ENCODE data around the gene MSH3.
A peak's percentile ranks its signal among the peaks of the same experiment; 100 is the strongest.
"Not testable (repeated sequence)": the region's sequence is repeated elsewhere in the genome, so short reads cannot be mapped to it uniquely, and the experiment has no call there.

Gene MSH3

DNA sequence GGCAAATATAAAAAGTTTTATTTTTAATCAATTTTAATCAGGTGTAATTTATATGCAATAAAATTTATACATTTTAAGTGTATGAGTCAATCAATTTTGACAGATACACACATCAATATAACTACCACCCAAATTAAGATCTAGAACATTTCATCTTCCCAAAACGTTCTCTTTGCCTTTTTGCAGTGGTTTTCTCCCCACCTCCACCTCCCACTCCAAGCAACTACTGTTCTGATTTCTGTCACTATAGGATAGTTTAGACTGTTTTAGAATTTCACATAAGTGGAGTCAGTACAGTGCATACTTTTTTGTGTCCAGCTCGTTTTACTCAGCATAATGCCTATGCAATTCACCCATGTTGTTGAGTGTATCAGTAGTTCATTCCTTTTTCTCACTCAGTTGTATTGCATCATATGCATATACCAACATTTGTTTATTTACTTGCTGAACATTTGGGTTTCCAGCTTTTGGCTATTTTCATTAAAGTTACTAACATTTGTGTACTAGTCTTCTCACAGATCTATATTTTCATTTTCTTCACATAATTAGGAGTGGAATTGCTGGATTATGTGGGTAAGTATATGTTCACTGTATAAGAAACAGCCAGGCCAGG is 52.5 kb downstream of the MSH3 start:
- no peak for DNase-seq (ENCODE audit: low spot score)

DNA sequence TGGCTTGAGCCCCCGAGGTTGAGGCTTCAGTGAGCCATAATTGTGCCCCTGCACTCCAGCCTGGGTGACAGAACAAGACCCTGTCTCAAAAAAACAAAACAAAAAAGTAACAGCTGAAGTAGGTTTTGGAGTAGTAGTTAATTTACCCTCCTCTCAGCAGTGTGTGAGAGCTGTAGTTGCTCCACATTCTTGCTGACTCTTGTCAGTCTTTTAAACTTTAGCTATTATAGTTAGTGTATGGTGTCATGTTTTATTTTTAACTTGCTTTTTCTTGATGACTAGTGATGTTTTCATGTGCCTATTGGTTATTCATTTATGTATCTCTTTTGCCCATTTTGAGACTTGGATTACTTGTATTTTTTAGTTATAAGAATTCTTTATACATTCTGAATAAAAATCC is 53.2 kb downstream of the MSH3 start:
- no peak for DNase-seq (ENCODE audit: low spot score)

DNA sequence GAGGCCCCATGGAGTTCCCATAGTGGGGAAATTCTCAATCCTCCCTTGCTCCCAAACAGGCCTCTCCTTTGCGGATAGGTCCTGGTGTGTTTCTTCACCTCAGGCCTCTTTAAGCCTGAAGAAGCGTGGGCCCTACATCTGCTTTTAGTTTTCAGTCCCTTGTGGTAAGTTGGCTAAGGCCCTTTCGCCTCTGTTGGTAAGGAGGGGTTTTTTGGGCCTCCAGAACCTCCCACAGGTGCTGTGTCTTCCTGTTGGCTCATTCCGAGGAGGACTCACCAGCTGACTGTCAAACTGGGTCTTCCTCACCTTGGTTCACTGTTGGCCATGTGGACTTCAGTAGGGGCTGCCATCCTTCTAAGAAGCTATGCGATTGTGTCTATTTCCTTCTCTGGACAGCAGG is 56.8 kb downstream of the MSH3 start:
- no peak for DNase-seq (ENCODE audit: low spot score)

DNA sequence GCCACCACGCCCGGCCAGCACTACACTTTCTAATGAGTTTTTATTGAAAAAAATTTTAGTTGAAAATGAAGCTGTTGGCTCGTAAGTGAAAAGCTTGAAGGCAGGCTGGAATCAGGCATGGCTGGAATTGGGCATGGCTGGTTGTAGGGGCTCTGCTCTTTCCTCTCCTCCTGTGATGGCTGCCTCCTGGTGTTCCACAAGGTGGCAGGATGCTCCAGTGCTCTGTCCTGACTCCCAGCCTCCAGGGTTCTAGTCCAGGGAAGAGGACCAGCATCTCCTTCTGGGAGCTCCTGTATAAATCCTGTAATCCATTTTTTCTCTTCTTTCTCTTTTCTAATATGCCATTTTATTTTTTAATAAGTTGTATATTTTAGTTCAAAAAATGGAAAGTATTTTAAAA is 57.5 kb downstream of the MSH3 start:
- DNase-seq (ENCODE audit: low spot score), result no peak

DNA sequence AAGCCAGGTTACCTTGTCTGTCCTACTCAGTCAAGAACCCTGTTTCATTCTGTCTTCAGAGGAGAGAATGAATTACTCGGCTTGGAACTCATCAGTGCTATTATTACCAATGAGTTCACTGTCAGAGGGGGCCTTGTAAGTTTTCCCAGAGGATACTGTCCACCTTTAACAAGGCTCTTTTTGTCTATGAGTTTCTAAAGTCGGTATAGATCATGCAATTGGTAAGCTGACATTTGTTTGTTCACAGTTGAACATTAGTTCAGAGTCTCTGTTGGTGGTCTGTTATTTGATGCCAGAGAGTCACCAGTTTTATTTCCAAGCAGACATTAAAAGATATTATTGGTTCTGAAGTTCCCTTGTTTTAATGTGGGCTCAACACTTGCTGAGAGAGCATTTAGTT is 58.5 kb downstream of the MSH3 start:
- no peak for DNase-seq (ENCODE audit: low spot score)

DNA sequence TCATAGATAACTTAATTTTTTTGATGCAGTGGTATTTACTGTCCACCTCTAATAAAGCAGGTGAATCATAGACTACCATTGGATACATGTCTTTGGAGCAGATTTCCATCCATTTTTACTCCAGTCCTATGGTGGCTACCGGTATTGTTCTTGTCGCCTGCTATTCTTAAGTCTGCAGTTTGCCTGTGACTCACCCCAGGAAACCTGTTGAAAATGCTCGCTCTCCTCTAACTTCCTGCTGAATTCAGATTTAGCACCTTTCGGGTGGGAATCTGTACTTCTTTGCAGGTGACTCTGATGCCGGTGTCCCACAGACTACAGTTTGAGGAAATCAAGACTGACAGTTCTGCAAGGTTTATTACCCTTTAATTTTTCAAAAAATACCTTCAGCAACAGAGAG is 59.2 kb downstream of the MSH3 start:
- no peak for DNase-seq (ENCODE audit: low spot score)

DNA sequence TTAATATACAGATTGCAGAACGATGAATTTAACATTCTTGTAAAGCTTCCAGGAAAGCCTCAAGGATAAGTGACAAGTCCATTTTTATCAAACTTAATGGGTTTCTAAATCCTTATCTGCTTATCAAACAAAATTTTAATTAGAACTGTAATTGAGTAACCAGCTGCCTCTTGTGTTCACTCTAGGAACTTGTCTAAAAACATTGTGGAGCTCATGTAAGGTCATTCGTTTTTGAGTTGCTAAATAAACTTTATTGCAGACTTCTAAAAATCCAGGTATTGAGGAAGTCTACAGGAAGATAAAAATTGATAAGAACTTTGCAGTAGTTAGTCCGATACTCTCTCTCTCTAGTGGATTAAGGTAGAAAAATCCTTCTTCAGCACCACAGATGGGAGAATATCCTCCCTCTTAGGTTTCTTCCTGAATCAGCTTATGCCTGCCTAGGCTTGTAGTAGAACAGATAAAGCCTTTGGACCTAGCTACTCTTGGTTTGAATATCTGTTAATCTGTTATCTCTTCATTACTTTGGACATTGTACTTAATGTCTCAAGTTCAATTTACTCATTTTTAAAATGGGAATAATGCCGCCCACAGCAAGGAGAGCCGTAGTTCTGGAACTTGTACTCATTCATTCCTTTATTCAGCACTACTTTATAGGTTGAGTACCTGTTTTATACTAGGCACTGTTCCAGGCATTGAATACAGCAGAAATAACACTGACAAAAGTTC is 60.3 kb downstream of the MSH3 start:
- DNase-seq (ENCODE audit: low spot score), result no peak

DNA sequence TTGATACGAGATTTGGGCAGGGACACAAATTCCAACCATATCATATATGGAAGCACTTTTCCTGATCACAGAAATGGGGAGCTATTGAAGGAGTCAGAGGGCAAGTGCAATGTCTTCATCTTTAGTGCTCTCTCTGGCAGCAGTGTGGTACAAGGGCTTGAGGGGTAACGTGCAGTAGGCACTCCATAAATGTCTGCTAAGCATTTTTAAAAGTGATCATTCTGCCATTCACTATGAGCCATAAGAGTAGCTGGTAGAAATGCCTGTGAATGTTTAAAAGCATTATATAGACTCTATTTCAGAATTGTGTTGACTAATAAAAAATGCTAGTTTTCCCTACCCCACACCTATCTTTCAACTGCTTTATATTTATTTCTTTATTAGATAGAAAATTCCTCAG is 61.4 kb downstream of the MSH3 start:
- DNase-seq (ENCODE audit: low spot score), result no peak

DNA sequence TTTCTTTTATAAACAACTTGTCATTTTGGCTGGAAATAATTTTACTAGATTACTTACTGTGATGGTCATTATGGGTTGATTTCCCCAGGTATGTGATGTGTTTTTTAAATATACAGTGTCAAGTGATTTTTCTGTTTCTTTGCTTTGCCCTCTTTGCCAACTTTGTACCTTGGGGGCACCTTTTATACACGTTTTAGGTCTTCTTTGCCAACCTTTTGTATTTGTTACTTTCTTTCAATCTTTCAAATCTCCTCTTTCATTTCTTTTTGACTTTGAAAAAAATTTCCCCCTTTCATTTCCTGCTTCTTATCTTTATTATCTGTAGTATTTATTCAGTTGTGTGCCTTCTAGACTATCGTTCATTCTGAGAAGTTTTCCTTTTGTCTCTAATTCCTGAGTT is 65.7 kb downstream of the MSH3 start:
- DNase-seq (ENCODE audit: low spot score), result no peak

DNA sequence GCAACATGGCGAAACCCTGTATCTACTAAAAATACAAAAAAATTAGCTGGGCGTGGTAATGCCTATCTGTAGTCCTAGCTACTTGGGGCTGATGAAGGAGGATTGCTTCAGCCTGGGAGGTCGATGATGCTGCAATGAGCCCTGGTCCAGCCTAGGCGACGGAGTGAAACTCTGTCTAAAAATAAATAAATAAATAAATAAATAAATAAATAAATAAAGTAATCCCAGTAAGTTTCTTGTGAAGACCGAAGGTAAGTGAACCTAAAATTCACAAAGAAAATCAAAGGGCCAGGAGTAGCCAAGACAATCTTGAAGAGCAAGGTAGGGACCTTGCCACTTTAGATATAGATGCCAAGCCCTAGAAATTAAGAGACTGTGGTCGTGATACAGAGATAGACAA is 68.5 kb downstream of the MSH3 start:
- DNase-seq (ENCODE audit: low spot score), result no peak

DNA sequence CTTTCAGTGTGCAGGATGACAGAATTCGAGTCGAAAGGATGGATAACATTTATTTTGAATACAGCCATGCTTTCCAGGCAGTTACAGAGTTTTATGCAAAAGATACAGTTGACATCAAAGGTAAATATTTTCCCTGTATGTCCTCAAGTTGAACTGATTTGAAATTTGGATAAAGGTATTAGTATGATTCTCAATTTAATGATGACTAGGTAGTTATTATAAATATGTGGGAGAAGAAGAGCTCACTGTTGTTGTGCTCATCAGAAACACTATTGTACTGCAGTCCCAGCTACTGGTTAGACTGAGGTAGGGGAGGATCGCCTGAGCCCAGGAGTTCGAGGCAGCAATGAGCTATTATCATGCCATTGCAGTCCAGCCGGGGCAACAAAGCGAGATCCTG is 71.0 kb downstream of the MSH3 start:
- no peak for DNase-seq (ENCODE audit: low spot score)

DNA sequence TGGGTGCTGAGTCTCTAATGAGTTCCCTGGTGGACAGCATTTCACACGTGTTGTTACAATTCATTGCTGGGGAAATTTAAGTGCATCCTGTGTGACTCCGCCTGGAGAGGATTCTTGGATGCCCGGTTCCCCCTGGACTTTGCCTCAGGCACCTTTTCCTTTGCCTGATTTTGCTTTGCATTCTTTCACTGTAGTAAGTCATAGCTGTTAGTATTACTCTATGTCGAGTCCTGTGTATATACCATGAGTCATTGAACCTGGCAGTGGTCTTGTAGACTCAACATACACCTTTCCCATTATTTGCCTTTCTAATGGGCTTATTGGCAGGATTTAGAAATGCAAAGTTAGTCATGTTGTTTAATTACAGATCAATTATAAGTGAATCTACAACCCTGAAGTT is 82.3 kb downstream of the MSH3 start:
- no peak for DNase-seq (ENCODE audit: low spot score)

DNA sequence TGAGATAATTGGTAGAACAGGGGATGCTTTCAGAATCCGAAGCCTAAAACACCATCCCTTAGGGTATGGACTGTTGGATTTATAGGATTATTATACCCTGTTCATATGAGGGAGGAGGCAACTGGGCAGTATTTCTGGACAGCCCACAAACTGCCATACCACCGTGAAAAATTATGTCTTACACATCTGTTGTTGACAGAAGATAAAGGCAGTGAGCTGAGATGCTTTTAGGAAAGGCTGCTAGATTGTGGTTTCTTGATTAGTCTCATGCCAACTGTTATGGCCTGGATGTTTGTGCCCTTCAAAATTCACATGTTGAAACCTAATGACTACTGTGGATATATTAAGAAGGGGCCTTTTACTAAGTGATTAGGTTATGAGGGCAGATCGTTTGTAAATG is 84.0 kb downstream of the MSH3 start:
- DNase-seq (ENCODE audit: low spot score), result no peak

DNA sequence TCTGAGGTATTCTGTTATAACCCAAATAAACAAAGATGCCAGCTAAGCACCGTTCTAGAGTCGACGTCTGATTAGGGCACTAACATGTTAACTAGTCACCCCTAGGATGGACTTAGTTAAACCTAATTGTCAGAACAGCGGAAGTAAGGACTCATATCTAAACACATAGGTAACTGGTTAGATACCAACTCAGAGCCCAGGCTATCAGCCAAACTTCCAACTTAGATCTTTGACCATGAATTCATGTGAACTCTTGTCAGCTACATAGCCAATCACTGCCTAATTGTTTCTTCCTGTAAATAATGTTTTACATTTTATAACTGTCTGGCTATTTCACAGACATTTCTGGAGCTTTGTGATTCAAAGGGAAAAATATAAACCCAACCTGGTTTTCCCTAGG is 84.6 kb downstream of the MSH3 start:
- DNase-seq (ENCODE audit: low spot score), result no peak

DNA sequence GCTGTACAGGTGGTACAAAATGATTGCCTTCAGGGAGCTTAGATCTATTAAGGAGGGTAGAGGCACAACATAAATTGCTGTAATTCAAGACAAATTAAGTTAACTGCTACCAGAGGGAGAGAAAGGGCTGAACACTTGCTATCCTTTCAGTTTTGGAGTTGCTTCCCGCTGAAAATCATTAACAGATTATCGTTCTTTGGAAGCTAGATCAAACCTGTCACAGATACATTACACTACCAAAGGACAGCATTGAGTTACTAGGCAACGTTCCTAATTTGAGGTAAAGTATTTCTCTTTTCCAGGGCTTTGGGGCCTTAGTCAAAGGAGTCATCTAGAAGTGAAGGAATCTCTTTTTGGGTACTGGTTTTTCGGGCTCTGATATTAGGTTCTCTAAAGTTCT is 85.0 kb downstream of the MSH3 start:
- DNase-seq (ENCODE audit: low spot score), result no peak

DNA sequence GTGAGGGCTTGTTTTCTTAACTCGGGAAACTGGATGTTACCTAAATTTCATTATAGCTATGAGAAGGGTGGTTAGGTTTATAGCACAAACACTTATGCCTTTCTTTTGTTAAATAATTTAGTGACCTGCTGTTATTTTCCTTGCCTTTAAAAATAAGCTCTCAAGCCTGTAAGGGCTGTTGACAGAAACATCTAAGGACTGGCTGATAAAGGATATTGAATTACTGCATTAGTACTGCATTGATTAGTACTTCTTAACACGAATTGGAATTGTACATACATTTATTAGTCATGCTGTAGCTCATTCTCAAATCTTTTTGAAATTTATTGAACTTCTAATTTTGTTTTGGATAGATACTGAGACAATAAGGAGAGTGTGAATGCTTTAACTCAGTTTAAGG is 85.4 kb downstream of the MSH3 start:
- no peak for DNase-seq (ENCODE audit: low spot score)

DNA sequence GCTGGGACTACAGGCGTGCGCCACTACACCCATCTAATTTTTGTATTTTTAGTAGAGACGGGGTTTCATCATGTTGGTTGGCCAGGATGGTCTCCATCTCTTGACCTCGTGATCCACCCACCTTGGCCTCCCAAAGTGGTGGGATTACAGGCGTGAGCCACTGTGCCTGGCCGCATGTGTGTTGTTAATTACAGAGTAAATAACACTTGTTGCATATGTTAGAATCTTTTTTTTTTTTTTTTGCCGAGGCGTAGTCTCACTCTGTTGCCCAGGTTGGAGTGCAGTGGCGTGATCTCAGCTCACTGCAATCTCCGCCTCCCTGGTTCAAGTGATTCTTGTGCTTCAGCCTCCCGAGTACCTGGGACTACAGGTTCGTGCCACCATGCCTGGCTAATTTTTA is 86.0 kb downstream of the MSH3 start:
- not testable (repeated sequence) for DNase-seq (ENCODE audit: low spot score)

DNA sequence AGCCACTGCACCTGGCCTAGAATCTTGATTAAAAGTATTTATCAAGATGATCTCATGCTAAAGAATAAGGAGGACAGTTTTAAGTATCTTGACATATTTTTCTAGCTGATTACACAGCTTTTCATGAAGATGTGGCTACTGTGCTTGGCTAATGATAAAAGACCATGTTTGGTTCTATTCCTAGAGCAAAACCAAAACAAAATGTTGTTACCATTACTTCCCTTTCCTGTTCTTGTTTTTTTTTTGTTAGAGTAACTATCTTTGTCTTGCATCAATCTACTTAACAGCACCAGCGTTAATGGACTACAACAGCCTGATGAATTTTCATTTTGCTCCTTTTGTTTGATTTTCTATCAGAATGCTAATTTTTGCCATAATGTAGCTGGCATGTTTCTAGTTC is 86.5 kb downstream of the MSH3 start:
- no peak for DNase-seq (ENCODE audit: low spot score)

DNA sequence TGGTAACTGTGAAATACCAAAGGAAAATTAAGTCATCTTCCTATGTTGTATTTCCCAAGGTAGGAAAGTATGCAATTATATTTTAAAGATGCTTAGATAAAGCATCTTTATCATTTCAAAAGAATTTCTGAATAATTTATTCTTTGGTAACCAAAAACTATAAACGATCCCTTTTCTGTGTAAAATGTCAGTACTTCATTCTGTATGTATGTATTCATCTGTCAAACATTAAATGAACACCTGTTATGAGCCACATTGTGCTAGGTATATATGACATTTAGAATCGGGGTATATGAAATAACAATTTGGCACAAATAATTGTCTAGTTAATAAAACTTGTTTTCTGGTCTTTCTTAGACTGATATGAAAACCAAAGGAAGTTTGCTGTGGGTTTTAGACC is 89.7 kb downstream of the MSH3 start:
- DNase-seq (ENCODE audit: low spot score), result no peak

DNA sequence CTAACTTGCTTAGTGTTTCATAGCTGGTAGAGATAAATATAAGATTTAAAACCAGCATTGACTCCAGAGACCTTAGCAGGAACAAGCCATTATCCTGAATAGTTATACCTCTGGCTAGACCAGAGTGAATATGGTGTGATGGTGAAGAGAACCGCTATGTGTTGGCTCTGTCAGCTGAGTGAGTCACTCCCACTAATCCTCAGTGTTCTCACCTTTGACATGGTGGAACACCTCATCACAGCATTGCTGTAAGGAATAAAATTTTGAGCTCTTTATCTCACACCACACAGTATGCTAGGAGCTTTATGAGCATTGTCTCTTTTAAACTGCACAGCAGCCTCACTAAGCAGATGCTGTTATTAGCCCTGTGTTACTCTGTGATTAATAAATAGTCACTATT is 91.0 kb downstream of the MSH3 start:
- no peak for DNase-seq (ENCODE audit: low spot score)

DNA sequence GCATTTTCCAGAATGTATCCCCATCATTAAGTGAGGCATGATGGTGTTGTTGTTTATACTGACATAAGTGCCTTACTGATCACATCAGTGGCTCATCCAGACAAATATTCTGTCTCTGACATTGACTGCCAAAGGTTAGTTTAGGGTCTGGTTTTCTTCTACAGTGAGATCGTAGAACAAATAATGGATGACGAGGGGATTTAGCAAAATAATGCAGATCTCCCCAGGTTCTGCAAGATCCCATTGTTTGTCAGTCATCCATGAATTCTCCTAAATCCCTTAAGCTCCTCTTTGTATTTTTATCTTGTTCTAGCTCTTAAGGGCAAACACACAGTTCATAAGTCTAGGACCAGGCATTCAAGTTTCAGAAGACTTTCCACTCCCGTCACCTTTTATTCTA is 93.5 kb downstream of the MSH3 start:
- no peak for DNase-seq (ENCODE audit: low spot score)

DNA sequence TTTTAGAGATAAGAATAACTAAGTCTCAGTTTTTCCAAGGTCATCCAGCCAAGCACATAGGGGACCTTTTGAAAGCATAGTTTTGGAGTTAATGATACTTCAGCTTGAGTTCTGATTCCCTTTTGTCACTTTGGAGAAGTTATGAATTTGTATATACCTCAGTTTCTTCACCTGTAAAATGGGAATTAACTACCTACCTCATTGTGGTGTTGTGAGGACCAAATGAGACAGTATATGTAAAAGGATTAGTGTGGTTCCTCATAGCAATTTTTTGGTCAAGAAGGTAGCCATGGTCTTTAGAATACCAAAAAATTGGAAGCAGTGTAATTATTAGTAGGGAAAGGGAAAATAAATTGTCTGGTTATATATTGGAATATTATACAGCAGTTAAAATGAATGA is 98.0 kb downstream of the MSH3 start:
- no peak for DNase-seq (ENCODE audit: low spot score)

DNA sequence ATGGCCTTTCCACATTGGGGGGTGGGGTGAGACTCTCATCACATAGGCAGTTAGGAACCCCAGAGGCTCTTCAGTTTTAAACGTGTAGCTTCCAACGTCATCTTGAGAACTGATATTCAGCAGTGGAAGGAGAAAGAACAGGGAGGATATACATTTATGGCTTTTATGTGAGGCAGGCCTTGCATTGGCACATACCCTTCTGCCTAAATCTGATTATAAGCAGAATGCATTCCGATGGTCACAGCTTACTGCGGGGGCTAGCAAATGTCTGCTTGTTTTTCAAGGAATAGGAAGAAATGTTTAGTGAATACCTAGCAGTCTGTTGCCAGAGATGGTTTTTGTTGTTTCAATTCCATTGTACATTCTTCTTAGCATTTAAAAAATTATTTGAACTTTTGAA is 99.3 kb downstream of the MSH3 start:
- DNase-seq (ENCODE audit: low spot score), result no peak

DNA sequence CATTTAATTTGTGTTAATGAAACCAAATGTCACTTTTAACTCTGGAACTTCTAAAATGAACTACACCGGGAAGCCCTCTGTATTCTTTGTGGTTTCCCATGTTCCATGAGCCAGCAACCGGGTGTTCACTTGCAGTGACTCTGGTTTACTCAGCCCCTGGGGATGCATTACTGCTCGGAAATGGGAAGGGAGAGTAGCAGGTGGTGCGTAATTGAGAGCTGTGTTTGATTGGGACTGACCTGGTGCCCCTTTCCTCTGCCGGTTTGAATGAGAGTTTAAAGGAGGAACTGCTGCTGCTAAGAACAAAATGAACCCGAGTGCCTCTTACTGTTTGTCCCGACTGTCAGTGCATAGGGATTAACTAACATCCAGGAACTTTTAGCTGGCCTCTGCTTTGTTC is 100.4 kb downstream of the MSH3 start:
- peak; percentile 45 for DNase-seq (ENCODE audit: low spot score)
